ENCODE results near the gene LPAR6.
"Not testable (repeated sequence)": the region's sequence is repeated elsewhere in the genome, so short reads cannot be mapped to it uniquely, and the experiment has no call there.

Gene LPAR6

DNA sequence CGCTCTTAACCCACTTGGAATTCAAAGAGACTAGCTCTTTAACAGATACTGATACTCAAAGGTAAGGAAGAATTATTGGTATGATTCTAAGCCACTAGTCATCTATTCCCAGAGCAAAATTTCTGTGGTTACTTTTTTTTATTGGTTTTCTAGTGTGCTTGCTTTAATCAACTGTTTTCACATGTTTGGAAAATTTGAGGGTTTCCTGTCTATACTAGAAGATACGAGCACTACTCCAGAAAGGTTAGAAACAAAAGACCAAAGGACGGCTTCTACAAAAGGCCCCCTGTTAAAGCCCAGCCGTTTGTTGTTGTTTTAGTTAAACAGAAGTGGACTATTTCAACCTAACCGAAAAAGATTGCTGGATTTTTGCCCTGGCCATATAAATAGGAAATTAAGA is 18.5 kb upstream of the LPAR6 start:
- H3K9me3 ChIP-seq (ENCODE audit: insufficient read depth, low read depth, low read length): no peaks in the 10 kb centered on the region
- H3K4me2 ChIP-seq (ENCODE audit: low read depth, low read length, poor library complexity, severe bottlenecking): peak overlapping the region; percentile 84
- no peaks in the 10 kb centered on the region for H3K36me3 ChIP-seq (ENCODE audit: insufficient read depth, low read length)
- H3K9me2 ChIP-seq (replicated peaks; ENCODE audit: low read depth, low read length): no peaks in the 10 kb centered on the region
- peaks cover 16% of the 10 kb centered on the region for H3F3A ChIP-seq (ENCODE audit: low read depth)
- no peaks in the 10 kb centered on the region for H4K20me1 ChIP-seq (ENCODE audit: insufficient read depth, low read length, poor library complexity, severe bottlenecking)
- H3K27me3 ChIP-seq (ENCODE audit: insufficient read depth, low read length, poor library complexity, severe bottlenecking): no peaks in the 10 kb centered on the region
- TF ChIP-seq EZH2phosphoT487 (IDR thresholded peaks at IDR 0.05; ENCODE audit: borderline replicate concordance): no peak
- TF ChIP-seq, protein P1, sequence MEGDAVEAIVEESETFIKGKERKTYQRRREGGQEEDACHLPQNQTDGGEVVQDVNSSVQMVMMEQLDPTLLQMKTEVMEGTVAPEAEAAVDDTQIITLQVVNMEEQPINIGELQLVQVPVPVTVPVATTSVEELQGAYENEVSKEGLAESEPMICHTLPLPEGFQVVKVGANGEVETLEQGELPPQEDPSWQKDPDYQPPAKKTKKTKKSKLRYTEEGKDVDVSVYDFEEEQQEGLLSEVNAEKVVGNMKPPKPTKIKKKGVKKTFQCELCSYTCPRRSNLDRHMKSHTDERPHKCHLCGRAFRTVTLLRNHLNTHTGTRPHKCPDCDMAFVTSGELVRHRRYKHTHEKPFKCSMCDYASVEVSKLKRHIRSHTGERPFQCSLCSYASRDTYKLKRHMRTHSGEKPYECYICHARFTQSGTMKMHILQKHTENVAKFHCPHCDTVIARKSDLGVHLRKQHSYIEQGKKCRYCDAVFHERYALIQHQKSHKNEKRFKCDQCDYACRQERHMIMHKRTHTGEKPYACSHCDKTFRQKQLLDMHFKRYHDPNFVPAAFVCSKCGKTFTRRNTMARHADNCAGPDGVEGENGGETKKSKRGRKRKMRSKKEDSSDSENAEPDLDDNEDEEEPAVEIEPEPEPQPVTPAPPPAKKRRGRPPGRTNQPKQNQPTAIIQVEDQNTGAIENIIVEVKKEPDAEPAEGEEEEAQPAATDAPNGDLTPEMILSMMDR (conservative IDR thresholded peaks at IDR 0.05; ENCODE audit: low read length): no peak
- H3K79me2 ChIP-seq (ENCODE audit: insufficient read depth, low read length): peaks cover 26% of the 10 kb centered on the region; the same call in 1 of the 2 replicates
- peaks cover 51% of the 10 kb centered on the region for H3K4me1 ChIP-seq (ENCODE audit: insufficient read depth, low read length, poor library complexity, severe bottlenecking)
- no peak overlapping the region for H2AFZ ChIP-seq (ENCODE audit: low read length)
- peak overlapping the region; percentile 62 for H3K4me3 ChIP-seq (ENCODE audit: low read length, poor library complexity, severe bottlenecking)
- peak overlapping the region; percentile 62 for H3K9ac ChIP-seq (ENCODE audit: low read depth, low read length, poor library complexity, severe bottlenecking)

DNA sequence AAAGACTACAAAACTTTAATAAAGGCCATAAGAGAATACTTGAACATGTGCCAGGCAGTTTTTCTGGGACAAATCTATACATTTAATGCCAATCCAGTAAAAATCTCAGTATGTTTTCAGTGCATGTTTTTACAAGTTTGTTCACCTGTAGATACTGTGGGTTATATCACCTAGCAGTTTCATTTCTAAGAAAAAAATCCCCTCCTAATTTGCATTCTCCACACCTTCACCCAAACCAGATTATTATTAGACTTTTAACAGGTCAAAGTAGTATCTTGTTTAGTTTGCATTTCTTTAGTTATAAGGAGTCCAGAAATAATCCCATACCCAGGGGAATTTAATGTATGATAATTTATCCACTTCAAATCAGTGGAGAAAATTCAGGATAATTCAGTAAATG is 17.0 kb upstream of the LPAR6 start:
- H2AFZ ChIP-seq (ENCODE audit: low read length): no peak overlapping the region
- no peak overlapping the region for H3K4me2 ChIP-seq (ENCODE audit: low read depth, low read length, poor library complexity, severe bottlenecking)
- no peaks in the 10 kb centered on the region for H3K36me3 ChIP-seq (ENCODE audit: insufficient read depth, low read length)
- no peaks in the 10 kb centered on the region for H3K9me2 ChIP-seq (replicated peaks; ENCODE audit: low read depth, low read length)
- no peaks in the 10 kb centered on the region for H3K27me3 ChIP-seq (ENCODE audit: insufficient read depth, low read length, poor library complexity, severe bottlenecking)
- H4K20me1 ChIP-seq (ENCODE audit: insufficient read depth, low read length, poor library complexity, severe bottlenecking): no peaks in the 10 kb centered on the region
- peaks cover 18% of the 10 kb centered on the region; the same call in 1 of the 2 replicates for H3K79me2 ChIP-seq (ENCODE audit: insufficient read depth, low read length)
- TF ChIP-seq EZH2phosphoT487 (IDR thresholded peaks at IDR 0.05; ENCODE audit: borderline replicate concordance): no peak
- TF ChIP-seq, protein P1 (conservative IDR thresholded peaks at IDR 0.05; ENCODE audit: low read length): no peak
- no peaks in the 10 kb centered on the region for H3K9me3 ChIP-seq (ENCODE audit: insufficient read depth, low read depth, low read length)
- H3K4me1 ChIP-seq (ENCODE audit: insufficient read depth, low read length, poor library complexity, severe bottlenecking): peaks cover 52% of the 10 kb centered on the region
- H3F3A ChIP-seq (ENCODE audit: low read depth): peaks cover 16% of the 10 kb centered on the region
- H3K9ac ChIP-seq (ENCODE audit: low read depth, low read length, poor library complexity, severe bottlenecking): no peak overlapping the region
- no peak overlapping the region for H3K4me3 ChIP-seq (ENCODE audit: low read length, poor library complexity, severe bottlenecking)

DNA sequence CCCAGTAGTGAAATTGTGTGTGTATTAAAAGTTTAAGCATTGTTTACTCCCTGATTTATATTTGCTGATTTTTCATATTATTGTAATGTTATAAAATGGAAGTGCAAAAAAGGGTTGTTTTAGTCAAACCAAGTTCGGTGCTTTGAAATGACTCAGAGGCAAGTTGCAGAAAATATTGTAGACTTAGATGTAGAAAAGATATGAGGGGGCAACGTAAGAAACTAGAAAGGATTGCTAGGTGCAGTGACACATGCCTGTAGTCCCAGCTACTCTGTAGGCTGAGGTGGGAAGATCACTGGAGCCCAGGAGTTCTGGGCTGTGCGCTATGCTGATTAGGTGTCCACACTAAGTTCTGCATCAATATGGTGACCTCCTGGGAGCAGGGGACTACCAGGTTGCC is 16.1 kb upstream of the LPAR6 start:
- H3K27me3 ChIP-seq (ENCODE audit: insufficient read depth, low read length, poor library complexity, severe bottlenecking): no peaks in the 10 kb centered on the region
- H3K79me2 ChIP-seq (ENCODE audit: insufficient read depth, low read length): peaks cover 12% of the 10 kb centered on the region; the same call in 1 of the 2 replicates
- no peaks in the 10 kb centered on the region for H3K9me3 ChIP-seq (ENCODE audit: insufficient read depth, low read depth, low read length)
- H3K4me1 ChIP-seq (ENCODE audit: insufficient read depth, low read length, poor library complexity, severe bottlenecking): peaks cover 52% of the 10 kb centered on the region
- H3K4me3 ChIP-seq (ENCODE audit: low read length, poor library complexity, severe bottlenecking): no peak overlapping the region
- peak overlapping the region; percentile 3 for H3K9ac ChIP-seq (ENCODE audit: low read depth, low read length, poor library complexity, severe bottlenecking)
- peaks cover 16% of the 10 kb centered on the region for H3F3A ChIP-seq (ENCODE audit: low read depth)
- no peaks in the 10 kb centered on the region for H3K36me3 ChIP-seq (ENCODE audit: insufficient read depth, low read length)
- H2AFZ ChIP-seq (ENCODE audit: low read length): no peak overlapping the region
- no peak overlapping the region for H3K4me2 ChIP-seq (ENCODE audit: low read depth, low read length, poor library complexity, severe bottlenecking)
- no peak for TF ChIP-seq EZH2phosphoT487 (IDR thresholded peaks at IDR 0.05; ENCODE audit: borderline replicate concordance)
- TF ChIP-seq, protein P1 (conservative IDR thresholded peaks at IDR 0.05; ENCODE audit: low read length): no peak
- no peaks in the 10 kb centered on the region for H4K20me1 ChIP-seq (ENCODE audit: insufficient read depth, low read length, poor library complexity, severe bottlenecking)
- H3K9me2 ChIP-seq (replicated peaks; ENCODE audit: low read depth, low read length): no peaks in the 10 kb centered on the region

DNA sequence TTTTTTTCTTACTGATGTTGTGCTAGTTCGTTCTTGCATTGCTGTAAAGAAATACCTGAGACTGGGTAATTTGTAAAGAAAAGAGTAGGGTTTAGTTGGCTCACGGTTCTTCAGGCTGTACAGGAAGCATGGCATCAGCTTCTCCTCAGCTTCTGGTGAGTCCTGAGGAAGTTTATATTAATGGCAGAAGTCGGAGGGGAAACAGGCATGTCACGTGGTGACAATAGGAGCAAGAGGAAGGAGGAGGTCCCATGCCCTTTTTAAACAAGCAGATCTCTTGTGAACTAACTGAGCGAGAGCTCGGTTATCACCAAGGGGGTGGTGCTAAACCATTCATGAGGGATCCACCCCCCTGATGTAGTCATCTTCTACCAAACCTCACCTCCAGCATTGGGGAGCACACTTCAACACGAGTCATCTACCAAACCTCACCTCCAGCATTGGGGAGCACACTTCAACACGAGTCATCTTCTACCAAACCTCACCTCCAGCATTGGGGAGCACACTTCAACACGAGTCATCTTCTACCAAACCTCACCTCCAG is 13.9 kb upstream of the LPAR6 start:
- H3K79me2 ChIP-seq (ENCODE audit: insufficient read depth, low read length): peaks cover 12% of the 10 kb centered on the region; the same call in 1 of the 2 replicates
- peaks cover 34% of the 10 kb centered on the region for H3K4me1 ChIP-seq (ENCODE audit: insufficient read depth, low read length, poor library complexity, severe bottlenecking)
- H3K9me3 ChIP-seq (ENCODE audit: insufficient read depth, low read depth, low read length); H3K36me3 ChIP-seq (ENCODE audit: insufficient read depth, low read length); H4K20me1 ChIP-seq (ENCODE audit: insufficient read depth, low read length, poor library complexity, severe bottlenecking); H2AFZ ChIP-seq (ENCODE audit: low read length); H3F3A ChIP-seq (ENCODE audit: low read depth); H3K4me3 ChIP-seq (ENCODE audit: low read length, poor library complexity, severe bottlenecking); H3K9me2 ChIP-seq (replicated peaks; ENCODE audit: low read depth, low read length); H3K9ac ChIP-seq (ENCODE audit: low read depth, low read length, poor library complexity, severe bottlenecking); H3K27me3 ChIP-seq (ENCODE audit: insufficient read depth, low read length, poor library complexity, severe bottlenecking): not testable (repeated sequence)
- H3K4me2 ChIP-seq (ENCODE audit: low read depth, low read length, poor library complexity, severe bottlenecking): peak overlapping the region; percentile 2
